HG03108 (cell line): Measurements from ENCODE around the gene FUBP3.

Experiments used
- ATAC-seq: cut with Tn5 transposase; IDR thresholded peaks from one replicate; pipeline ENCODE4 v1.9.1; 2021; ENCODE audit warnings: moderate library complexity; ENCODE audit not compliant: unreplicated experiment

Gene FUBP3

DNA sequence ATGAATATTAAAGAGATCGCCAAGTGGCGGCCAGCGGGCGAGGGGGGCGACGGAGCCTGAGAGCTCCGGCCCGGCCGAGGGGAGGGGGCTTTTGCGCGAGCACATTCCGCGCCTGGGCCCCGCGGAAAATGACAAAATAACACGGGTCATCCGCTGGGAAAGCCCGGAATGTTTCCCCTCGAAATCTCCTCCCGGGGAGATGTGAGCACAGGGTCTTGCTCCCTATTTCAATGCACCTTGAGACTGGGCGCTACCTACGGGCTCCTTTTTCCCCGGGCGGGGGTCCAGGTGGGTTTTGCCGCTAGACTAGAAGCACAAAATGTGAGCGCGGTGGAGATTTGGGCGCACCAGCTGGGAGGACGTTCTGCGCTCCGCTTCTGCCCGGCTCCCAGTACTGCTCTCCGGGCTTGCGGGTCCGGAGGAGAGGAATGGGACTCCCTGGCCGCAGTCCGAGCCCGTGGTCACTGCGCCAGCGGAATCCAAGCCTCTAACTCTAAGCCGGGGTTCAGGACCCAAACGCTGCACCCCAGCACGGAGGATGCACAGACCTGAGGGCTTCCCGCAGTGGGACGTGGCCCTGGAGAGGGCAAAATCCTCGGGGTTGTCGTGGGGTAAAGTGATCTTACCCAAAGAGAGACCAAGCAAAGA is 82.2 kb downstream of the FUBP3 start:
- ATAC-seq = no peak

DNA sequence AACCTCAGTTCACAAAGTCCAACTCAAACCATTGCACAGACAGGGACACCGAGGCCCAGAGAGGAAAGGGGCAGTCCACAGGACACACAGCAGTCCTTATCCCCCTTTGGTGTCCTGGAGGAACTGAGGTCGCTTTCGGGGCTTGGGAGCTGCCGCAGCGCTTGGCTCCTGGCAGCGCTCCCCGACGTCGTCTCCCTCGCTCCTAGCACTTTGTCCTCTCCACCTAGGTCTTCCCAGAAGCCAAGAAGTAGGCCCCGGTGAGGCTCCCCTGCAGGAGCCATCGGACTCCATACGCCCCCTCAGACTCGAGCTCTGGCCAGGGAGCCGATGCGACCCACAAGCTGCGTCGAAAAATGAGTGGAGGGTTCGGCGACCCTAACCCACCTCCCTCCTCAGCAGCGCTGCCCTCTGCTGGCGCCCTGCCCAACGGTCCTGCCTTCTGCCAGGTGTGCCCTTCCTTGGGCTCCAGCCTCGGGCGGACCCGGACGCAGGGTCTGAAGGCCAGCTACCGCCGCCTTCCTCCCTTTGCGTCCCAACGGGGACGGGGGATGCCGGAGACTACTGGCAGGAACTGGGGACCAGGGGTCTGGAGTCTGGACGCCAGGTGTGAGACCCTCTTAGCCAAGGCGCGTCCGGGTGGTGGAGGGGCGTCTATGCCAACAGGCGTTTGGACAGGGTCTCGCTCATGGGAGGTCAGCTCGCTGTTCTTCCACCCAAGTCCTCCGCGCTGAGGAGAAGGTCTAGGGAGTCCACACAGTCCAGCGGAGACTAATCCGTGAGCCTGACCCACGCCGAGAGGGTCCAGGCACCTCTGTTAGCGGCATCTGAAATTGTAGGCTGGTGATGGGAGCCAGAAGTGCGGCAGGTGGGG is 83.0 kb downstream of the FUBP3 start:
- no peak for ATAC-seq

DNA sequence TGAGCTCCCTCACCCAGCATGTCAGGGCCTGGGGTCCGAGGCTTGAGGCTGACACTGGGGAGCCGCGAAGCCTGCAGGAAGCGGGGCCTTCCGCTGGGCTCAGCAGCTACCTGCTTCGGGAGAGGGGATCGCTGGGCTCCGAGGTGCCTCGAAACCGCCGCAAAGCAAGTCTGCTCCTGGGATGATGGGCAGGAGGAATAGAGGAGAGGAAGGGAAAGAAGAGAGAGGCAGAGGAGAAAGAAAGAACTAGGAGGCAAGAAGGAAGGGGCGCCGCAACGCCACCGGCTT is 83.5 kb downstream of the FUBP3 start:
- ATAC-seq = no peak

GRCh38 chr9:130663258-130663976 is 84.0 kb downstream of the FUBP3 start:
- ATAC-seq = no peak

DNA sequence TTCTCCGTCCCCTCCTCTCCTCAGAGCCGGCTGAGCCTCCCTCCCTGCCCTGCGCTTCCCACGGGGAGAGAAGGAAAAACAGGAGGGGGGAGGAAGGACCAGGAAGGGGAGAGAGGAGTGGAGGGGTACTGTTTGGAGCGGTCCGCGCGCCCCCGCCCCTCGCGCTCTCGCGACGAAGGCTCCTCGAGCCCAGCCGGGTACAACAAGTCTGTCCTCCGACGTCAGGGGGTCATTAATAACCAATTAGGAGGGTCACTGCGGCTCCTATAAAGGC is 84.5 kb downstream of the FUBP3 start:
- no peak for ATAC-seq

DNA sequence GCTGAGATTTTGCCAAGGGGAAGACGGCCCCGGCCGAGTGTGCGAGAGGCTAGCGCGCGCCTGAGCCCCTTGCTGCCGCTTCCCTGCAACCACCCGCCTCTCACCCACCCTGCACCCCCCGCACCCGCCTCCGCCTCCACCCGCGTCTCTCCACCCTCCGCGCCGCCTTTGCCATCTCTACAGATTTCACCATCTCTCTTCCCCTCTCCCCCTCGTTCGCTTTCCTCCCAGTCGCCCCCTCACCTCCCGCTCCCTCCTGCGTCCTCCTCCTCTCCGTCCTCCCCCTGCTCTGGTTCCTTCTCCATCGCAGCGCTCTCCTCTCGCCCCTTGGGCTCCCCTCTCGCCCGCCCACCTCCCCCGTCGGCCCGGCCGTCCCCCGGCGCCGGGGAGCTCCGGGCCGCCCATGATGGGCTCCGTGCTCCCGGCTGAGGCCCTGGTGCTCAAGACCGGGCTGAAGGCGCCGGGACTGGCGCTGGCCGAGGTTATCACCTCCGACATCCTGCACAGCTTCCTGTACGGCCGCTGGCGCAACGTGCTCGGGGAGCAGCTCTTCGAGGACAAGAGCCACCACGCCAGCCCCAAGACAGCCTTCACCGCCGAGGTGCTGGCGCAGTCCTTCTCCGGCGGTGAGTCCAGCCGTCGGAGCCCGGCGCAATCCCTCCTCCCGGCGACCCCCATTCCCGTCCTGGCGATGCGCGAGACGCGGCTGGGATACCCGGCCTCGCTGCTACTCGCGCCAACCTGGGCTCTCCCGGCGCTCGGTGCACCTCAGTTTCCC is 85.1 kb downstream of the FUBP3 start, which contains the start of gene PRDM12:
PRDM12 (plus strand) TSS at position 344 of the 778 bp plus-strand sequence; CDS start at position 404, 60 bp downstream.
- ATAC-seq = no peak

DNA sequence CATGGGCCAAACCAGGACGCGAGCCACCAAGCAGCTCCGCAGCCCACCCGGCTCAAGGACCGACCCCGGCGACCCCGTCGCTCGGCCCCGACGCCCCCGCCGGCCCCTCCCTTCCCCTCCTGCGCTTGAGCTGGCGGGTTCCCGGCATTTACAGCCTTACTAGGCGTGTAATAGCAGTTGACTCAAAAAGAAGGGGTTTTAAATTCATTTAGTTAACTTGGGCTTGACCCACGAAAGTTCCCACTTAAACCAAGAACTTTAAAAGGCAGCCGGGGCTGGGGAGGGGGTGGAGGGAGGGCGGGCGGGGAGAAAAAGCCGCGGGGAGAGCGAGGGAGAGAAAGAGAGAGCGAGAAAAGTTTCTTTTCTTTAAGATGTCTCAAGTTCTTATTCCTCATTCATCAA is 85.7 kb downstream of the FUBP3 start:
- no peak for ATAC-seq

- no peak for ATAC-seq
These were observed 86.3 kb downstream of the FUBP3 start for GRCh38 chr9:130665431-130666392.

GRCh38 chr9:130666393-130667119 is 87.2 kb downstream of the FUBP3 start:
- no peak for ATAC-seq

DNA sequence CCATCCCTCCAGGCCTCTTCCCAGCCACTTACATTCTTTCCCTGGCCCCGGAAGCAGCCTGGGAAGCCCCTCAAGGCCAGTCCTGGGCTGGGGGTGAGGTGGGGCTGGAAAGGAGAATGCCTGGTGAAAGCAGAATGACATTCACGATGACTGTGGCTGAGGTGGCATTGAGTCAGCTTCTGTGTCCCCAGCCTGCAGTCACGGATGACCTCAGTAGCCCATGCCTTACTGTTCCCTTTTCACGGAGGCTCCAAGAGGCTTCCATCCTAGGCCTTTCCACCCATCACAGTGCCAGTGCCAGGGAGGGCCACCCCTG is 87.7 kb downstream of the FUBP3 start:
- no peak for ATAC-seq

DNA sequence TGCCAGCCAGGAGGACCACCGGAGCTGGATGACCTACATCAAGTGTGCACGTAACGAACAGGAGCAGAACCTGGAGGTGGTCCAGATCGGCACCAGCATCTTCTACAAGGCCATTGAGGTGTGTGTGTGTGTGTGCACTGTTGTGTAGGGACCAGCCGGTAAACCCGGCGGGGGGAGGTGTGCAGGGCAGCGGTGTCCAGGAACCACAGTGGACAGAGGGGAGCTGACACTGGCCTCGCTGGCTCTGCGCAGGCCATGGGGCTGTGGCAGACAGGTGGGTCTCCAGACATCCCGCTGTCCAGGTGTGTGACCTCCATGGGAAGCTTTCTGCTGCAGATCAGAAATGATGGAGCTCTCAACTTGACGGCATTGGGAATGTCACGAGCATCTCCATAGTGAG is 88.8 kb downstream of the FUBP3 start:
- ATAC-seq = no peak

GRCh38 chr9:130668659-130669058 is 89.3 kb downstream of the FUBP3 start:
- no peak for ATAC-seq

GRCh38 chr9:130669965-130670364 is 90.6 kb downstream of the FUBP3 start:
- ATAC-seq = no peak

DNA sequence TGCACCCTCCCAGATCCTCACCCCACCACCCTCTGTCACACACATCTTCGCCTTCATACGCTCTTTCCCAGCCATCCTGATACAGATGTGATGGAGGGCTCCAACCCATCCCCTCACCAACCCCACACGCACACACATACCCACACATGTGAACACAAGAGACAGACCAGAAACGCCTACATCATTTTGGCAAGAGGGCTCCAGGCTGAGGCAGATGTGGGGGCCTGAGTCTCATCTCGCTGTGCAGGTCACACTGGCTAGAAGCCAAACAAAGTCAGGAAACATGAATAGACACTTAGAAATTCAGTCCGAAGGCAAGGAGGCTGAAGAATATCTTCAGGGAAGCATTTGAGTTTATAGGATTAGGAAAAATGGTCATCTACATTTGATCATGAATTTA is 91.3 kb downstream of the FUBP3 start:
- ATAC-seq = no peak

GRCh38 chr9:130672466-130672865 is 93.1 kb downstream of the FUBP3 start:
- no peak for ATAC-seq

DNA sequence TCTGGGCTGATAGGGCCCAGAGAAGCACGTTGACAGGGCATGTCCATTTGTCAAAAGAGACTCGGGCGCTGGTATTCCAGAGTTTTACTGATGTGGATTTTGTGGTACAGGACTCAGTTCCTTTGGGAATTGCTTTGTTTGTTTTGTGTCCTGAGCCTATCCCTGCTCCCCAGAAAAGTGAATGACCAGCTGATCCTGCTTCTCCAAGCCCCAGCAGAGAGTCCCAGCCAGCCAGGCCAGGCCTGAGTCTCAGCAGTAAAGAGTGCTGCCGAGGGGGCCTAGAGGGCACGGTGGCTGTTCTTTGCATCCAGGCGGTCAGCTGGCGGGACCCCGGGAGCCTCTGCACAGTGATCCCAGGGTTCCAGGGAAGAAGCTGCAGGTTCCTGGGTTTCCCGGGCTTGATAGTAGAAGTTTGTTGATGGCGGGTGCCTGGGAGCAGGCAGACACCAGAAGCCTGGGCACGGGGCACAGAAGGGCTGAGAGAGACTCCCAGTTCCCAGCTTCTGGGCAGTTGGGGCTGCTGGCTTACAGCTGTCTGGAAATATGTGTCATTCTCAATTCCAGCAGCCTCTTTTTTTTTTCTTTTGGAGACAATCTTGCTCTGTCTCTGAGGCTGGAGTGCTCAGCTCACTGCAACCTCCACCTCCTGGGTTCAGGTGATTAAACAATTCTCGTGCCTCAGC is 93.7 kb downstream of the FUBP3 start:
- no peak for ATAC-seq

GRCh38 chr9:130675396-130675795 is 96.0 kb downstream of the FUBP3 start:
- ATAC-seq = no peak

GRCh38 chr9:130677252-130677651 is 97.9 kb downstream of the FUBP3 start:
- no peak for ATAC-seq
